DMS 273 (cell line): ENCODE measurements around the gene SETD1A.
A peak's percentile ranks its signal among the peaks of the same experiment; 100 is the strongest.

ENCODE experiments used
- DNase-seq: peaks from one replicate; lab custom pipeline; 2025; ENCODE audit not compliant: unreplicated experiment; lab: John Stamatoyannopoulos, UW

SETD1A gene

GRCh38 chr16:30957456-30958174, at the start of gene SETD1A:
TSS of gene SETD1A (plus strand) at chr16:30957754. CDS start at chr16:30958732, 978 bp downstream.
- DNase-seq, result peak; percentile 99

GRCh38 chr16:30910427-30911029, 47.0 kb upstream of the SETD1A start:
- DNase-seq, result no peak

GRCh38 chr16:30912794-30913412, 44.7 kb upstream of the SETD1A start:
- no peak for DNase-seq

DNA sequence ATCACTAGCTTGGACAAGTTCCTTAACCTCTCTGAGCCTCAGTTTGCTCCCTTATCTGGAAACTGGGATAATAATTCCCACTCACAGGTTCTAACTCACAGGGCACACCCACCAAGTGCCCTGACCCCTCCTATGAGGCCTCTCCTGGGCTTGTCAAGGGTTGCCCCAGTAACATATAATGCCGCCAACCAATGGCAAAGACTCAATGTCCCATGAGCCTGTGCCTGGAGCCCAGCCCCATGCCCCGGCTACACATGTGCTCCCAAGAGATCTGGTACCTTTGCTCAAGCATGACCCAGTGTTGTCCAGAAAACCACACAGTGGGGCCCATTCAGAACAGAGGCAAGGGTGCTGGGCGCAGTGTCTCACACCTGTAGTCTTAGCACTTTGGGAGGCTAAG, 42.7 kb upstream of the SETD1A start:
- DNase-seq, result no peak

- no peak for DNase-seq
These were observed 38.9 kb upstream of the SETD1A start for GRCh38 chr16:30918614-30919013.

DNA sequence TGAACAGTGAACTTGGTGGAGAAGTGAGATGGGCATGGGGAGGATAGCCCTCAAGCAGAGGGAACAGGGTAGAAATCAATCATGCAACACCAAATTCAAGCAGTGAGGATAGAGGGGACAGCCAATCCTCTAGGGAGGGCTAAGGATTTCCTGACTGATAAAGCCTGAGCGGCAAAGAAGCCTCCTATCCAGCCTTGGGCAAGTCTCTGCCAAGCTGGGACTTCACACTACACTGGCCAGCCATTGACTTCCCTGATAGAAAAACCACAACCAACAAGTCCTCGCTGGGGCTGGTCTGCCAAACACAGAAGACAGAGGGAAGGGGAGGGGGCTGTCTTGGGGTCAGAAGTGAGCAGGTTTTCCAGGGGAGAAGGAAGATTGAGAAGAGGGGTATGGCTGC, 36.7 kb upstream of the SETD1A start:
- DNase-seq, result no peak

- no peak for DNase-seq
These were observed 36.2 kb upstream of the SETD1A start for GRCh38 chr16:30921459-30921747.

DNA sequence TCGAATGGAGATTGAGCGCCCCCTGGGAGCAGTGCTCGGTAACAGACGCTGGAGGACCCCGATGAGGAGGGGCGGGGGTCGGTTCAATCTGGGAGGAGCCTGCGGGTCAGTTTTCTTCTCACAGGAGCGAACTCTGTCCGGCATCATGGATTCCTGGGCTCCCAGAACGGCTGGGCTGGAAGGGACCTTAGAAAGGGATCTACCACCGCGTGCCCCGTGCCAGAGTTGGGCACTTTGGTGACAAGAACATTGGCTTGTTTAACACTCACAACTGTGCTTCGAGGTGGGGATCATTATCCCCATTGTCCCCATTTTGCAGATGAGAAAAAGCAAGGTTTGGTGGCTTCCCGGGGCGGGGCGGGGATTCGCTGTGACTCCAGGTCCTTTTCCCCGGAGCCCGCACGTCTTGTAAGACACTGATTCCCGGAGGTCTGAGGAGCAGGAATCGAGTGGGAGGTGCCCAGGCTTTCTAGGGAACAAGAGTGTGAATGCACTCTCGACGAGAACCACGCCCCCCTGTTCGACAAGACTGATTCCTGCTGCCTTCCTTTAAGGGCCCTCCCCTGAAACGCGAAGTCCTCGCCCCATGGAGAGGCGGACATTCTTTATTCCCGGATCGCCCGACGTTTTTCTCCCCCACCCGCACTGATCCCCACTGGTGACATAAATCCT, 35.7 kb upstream of the SETD1A start:
- peak; percentile 95 for DNase-seq

- DNase-seq, result peak; percentile 100
These were observed 35.1 kb upstream of the SETD1A start for GRCh38 chr16:30922420-30922959.

- peak; percentile 100 for DNase-seq
These were observed 34.5 kb upstream of the SETD1A start for GRCh38 chr16:30922960-30923535.

GRCh38 chr16:30923554-30924075, 33.9 kb upstream of the SETD1A start, which contains the start of gene FBXL19:
TSS of gene FBXL19 (plus strand) at chr16:30923572. CDS start at chr16:30925755, 2,183 bp downstream.
- peak; percentile 67 for DNase-seq

- DNase-seq, result peak; percentile 56
These were observed 33.3 kb upstream of the SETD1A start for GRCh38 chr16:30924076-30924912.

- DNase-seq, result no peak
These were observed 32.5 kb upstream of the SETD1A start for GRCh38 chr16:30924913-30925631.

DNA sequence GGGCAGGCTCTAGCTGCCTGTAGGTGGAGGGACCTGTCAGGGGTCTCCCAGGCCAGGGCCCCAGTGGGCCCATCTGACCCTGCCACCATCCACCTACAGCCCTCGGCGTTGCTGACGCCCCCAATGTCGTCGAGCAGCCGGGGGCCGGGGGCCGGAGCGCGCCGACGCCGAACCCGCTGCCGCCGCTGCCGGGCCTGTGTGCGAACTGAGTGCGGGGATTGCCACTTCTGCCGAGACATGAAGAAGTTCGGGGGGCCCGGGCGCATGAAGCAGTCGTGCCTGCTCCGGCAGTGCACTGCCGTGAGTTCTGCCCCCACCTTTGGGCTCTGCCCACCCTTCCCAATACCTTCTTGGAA, 31.9 kb upstream of the SETD1A start:
- DNase-seq, result no peak

GRCh38 chr16:30925995-30926811, 31.4 kb upstream of the SETD1A start:
- DNase-seq, result no peak

DNA sequence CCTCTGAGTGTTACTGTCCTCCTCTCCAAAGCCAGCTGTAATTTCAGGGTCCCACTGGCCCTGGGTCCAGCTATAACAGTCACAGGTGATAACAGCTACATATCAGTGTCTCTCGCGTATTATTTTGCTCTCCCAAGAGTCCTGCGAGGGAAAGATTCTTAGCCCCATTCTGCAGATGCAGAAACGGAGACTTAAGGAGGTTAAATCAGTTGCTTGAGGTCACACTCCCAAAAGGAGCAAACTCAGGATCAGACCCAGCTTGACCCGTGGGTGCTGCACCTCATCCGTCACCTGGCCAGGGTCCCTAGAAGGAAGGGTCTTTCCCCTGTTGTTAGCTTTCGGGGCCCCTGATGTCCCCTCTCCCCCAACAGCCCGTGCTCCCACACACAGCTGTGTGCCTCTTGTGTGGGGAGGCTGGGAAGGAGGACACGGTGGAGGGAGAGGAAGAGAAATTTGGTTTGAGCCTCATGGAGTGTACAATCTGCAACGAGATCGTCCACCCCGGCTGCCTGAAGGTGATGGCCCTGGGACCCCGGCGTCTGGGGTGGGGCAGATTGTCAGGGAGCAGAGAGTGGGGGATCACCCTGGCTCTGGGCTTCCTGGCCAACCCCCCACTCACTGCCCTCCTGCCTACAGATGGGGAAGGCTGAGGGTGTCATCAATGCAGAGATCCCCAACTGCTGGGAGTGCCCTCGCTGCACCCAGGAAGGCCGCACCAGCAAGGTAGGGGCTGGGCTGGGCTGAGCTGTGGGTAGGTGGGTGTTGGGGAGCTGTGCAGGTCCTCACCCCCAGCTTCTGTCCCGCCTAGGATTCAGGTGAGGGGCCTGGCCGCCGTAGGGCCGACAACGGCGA, 30.4 kb upstream of the SETD1A start:
- no peak for DNase-seq

GRCh38 chr16:30927789-30928378, 29.7 kb upstream of the SETD1A start:
- peak; percentile 87 for DNase-seq
